22Rv1 (cell line): ENCODE data around the gene POLK.

Experiments
- ZFX ChIP-seq: fragments of 450-650 bp; IDR thresholded peaks from 2 replicates; pipeline ENCODE4 v1.6.1; 2017; ENCODE audit warnings: antibody characterized with exemption, borderline replicate concordance
- TF ChIP-seq, protein P1 (sequence below): fragments of 450-650 bp; IDR thresholded peaks from 2 replicates; pipeline ENCODE4 v1.5.1; 2017; ENCODE audit warnings: mild to moderate bottlenecking

DNA sequence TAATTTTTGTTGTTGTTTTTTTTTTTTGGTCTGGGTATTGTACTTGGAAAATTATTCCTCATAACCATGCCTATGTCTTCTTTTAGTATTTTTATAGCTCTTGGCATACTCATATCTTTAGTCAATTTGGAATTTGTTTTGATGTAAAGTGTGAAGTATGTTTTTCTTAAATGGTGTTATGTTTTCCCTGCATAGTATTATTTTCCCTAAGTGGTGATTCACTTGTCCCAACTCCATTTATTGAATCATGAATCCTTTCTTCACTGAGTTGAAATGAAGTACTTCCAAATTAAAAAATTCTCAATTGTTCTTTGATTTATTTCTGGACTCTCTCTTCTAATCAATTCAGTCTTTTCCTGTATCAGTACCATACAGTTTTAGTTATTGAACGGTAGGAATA lies 46.5 kb downstream of the POLK start:
- TF ChIP-seq, protein P1, sequence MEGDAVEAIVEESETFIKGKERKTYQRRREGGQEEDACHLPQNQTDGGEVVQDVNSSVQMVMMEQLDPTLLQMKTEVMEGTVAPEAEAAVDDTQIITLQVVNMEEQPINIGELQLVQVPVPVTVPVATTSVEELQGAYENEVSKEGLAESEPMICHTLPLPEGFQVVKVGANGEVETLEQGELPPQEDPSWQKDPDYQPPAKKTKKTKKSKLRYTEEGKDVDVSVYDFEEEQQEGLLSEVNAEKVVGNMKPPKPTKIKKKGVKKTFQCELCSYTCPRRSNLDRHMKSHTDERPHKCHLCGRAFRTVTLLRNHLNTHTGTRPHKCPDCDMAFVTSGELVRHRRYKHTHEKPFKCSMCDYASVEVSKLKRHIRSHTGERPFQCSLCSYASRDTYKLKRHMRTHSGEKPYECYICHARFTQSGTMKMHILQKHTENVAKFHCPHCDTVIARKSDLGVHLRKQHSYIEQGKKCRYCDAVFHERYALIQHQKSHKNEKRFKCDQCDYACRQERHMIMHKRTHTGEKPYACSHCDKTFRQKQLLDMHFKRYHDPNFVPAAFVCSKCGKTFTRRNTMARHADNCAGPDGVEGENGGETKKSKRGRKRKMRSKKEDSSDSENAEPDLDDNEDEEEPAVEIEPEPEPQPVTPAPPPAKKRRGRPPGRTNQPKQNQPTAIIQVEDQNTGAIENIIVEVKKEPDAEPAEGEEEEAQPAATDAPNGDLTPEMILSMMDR: no peak
- no peak for TF ChIP-seq ZFX
